SKM-1 (cell line): Measurements from ENCODE around the gene KRT3.

Experiments used
- DNase-seq: peaks from one replicate; lab custom pipeline; 2025; ENCODE audit not compliant: unreplicated experiment; lab: John Stamatoyannopoulos, UW

KRT3 gene

GRCh38 chr12:52827499-52828090 is 31.7 kb upstream of the KRT3 start:
- no peak for DNase-seq

- no peak for DNase-seq
Measured at GRCh38 chr12:52826611-52827498, 30.9 kb upstream of the KRT3 start.

GRCh38 chr12:52825961-52826360 is 30.0 kb upstream of the KRT3 start:
- no peak for DNase-seq

GRCh38 chr12:52824741-52825410 is 29.0 kb upstream of the KRT3 start:
- DNase-seq = no peak

GRCh38 chr12:52823761-52824450 is 28.0 kb upstream of the KRT3 start:
- DNase-seq = no peak

- no peak for DNase-seq
Measured at GRCh38 chr12:52822771-52823510, 27.0 kb upstream of the KRT3 start.

- DNase-seq = no peak
Measured at GRCh38 chr12:52821826-52822660, 26.1 kb upstream of the KRT3 start.

- no peak for DNase-seq
Measured at GRCh38 chr12:52821071-52821730, 25.3 kb upstream of the KRT3 start.

GRCh38 chr12:52820521-52820920 is 24.6 kb upstream of the KRT3 start:
- no peak for DNase-seq

- DNase-seq = no peak
Measured at GRCh38 chr12:52819731-52820510, 24.0 kb upstream of the KRT3 start.

GRCh38 chr12:52818887-52819420 is 23.0 kb upstream of the KRT3 start:
- DNase-seq = no peak

- no peak for DNase-seq
Measured at GRCh38 chr12:52818388-52818787, 22.5 kb upstream of the KRT3 start.

GRCh38 chr12:52817699-52818238 is 21.9 kb upstream of the KRT3 start:
- no peak for DNase-seq

- no peak for DNase-seq
Measured at GRCh38 chr12:52817003-52817698, 21.2 kb upstream of the KRT3 start.

GRCh38 chr12:52815676-52816588 is 20.0 kb upstream of the KRT3 start:
- no peak for DNase-seq

GRCh38 chr12:52815161-52815560 is 19.2 kb upstream of the KRT3 start:
- DNase-seq = no peak
